ENCODE data around the gene MGLL. TPM values are rescaled to one million over a fixed set of nuclear protein-coding genes. Genes with fewer than 3 reads are reported as not detected.

Gene MGLL
- total and polyA plus RNA-seq, 2 donors from 2014 or later: 74.2 to 250 TPM

- no peak for TF ChIP-seq CTCF (IDR thresholded peaks at IDR 0.05; ENCODE audit: borderline replicate concordance, extremely low read depth, insufficient read depth)
- no peaks in the 10 kb centered on the region for H3K27me3 ChIP-seq (ENCODE audit: control insufficient read depth, insufficient read depth, low read length)
- peaks cover 0 to 16% (median 11%) of the 10 kb centered on the region in 3 donors for H3K4me1 ChIP-seq (ENCODE audit: control insufficient read depth in 2 of 3, insufficient read depth in 2 of 3, low read depth in 1 of 3, low read length in 3 of 3)
- intact Hi-C loops (cut with DNase I): no loop called here
- FAIRE-seq: no peak
- H3K27ac ChIP-seq (ENCODE audit: low read depth in 2 of 2, low read length in 2 of 2): no peak overlapping the region
- H3K4me3 ChIP-seq (ENCODE audit: low read length in 3 of 3): no peak overlapping the region
- no peak for DNase-seq
- H3K9me3 ChIP-seq (ENCODE audit: control insufficient read depth in 2 of 3, insufficient read depth in 1 of 3, low read length in 3 of 3): no peaks in the 10 kb centered on the region
- no peak overlapping the region for H3K9ac ChIP-seq (ENCODE audit: low read length in 3 of 3)
- H3K36me3 ChIP-seq (ENCODE audit: control insufficient read depth in 2 of 3, insufficient read depth in 3 of 3, low read length in 3 of 3): no peaks in the 10 kb centered on the region
Measured at GRCh38 chr3:127745656-127746399, 76.5 kb downstream of the MGLL start.

- Histone ChIP-seq H3K9me3 (ENCODE audit: control insufficient read depth in 2 of 3, insufficient read depth in 1 of 3, low read length in 3 of 3) (no peaks in the 10 kb centered on the region), H3K27me3 (ENCODE audit: control insufficient read depth, insufficient read depth, low read length) (no peaks in the 10 kb centered on the region), H3K9ac (ENCODE audit: low read length in 3 of 3) (no peak overlapping the region), H3K36me3 (ENCODE audit: control insufficient read depth in 2 of 3, insufficient read depth in 3 of 3, low read length in 3 of 3) (no peaks in the 10 kb centered on the region), H3K4me3 (ENCODE audit: low read length in 3 of 3) (no peak overlapping the region), H3K27ac (ENCODE audit: low read depth in 2 of 2, low read length in 2 of 2) (no peak overlapping the region), H3K4me1 (ENCODE audit: control insufficient read depth in 2 of 3, insufficient read depth in 2 of 3, low read depth in 1 of 3, low read length in 3 of 3) (peaks cover 0 to 13% (median 11%) of the 10 kb centered on the region in 3 donors)
- no peak for FAIRE-seq
- intact Hi-C loops (cut with DNase I): no loop called here
- TF ChIP-seq CTCF (IDR thresholded peaks at IDR 0.05; ENCODE audit: borderline replicate concordance, extremely low read depth, insufficient read depth): no peak
- DNase-seq: no peak
Measured at GRCh38 chr3:127744875-127745274, 77.4 kb downstream of the MGLL start.

GRCh38 chr3:127744253-127744815 lies 78.0 kb downstream of the MGLL start:
- Histone ChIP-seq H3K27ac (ENCODE audit: low read depth in 2 of 2, low read length in 2 of 2) (peak overlapping the region in 1 of 2 donors; percentile 56), H3K4me3 (ENCODE audit: low read length in 3 of 3) (no peak overlapping the region), H3K27me3 (ENCODE audit: control insufficient read depth, insufficient read depth, low read length) (no peaks in the 10 kb centered on the region), H3K9me3 (ENCODE audit: control insufficient read depth in 2 of 3, insufficient read depth in 1 of 3, low read length in 3 of 3) (no peaks in the 10 kb centered on the region), H3K9ac (ENCODE audit: low read length in 3 of 3) (no peak overlapping the region), H3K4me1 (ENCODE audit: control insufficient read depth in 2 of 3, insufficient read depth in 2 of 3, low read depth in 1 of 3, low read length in 3 of 3) (peaks cover 0 to 17% (median 15%) of the 10 kb centered on the region in 3 donors), H3K36me3 (ENCODE audit: control insufficient read depth in 2 of 3, insufficient read depth in 3 of 3, low read length in 3 of 3) (no peaks in the 10 kb centered on the region)
- FAIRE-seq (no peak), DNase-seq (no peak)
- TF ChIP-seq CTCF (IDR thresholded peaks at IDR 0.05; ENCODE audit: borderline replicate concordance, extremely low read depth, insufficient read depth): no peak
- intact Hi-C loops (cut with DNase I): no loop called here

Measured in kidney (tissue), 14 donors.